Choroid plexus epithelial cell (primary cell): ENCODE results near the gene FHOD1.

ENCODE experiments used
- DNase-seq: peaks from one replicate; pipeline ENCODE4 v3.0.0-alpha.2; 2010; ENCODE audit warnings: low read depth
- H3K4me3 ChIP-seq: 2 replicates; pipeline ENCODE4 v1.5.1; 2011; ENCODE audit warnings: low read depth, mild to moderate bottlenecking, control low read depth, low read length, moderate library complexity
- TF ChIP-seq, protein P1 (sequence below): conservative IDR thresholded peaks from 2 replicates; pipeline ENCODE4 v1.5.1; 2011; ENCODE audit warnings: low read depth, mild to moderate bottlenecking, control low read depth, inconsistent platforms, low read length, moderate library complexity

The FHOD1 gene

DNA sequence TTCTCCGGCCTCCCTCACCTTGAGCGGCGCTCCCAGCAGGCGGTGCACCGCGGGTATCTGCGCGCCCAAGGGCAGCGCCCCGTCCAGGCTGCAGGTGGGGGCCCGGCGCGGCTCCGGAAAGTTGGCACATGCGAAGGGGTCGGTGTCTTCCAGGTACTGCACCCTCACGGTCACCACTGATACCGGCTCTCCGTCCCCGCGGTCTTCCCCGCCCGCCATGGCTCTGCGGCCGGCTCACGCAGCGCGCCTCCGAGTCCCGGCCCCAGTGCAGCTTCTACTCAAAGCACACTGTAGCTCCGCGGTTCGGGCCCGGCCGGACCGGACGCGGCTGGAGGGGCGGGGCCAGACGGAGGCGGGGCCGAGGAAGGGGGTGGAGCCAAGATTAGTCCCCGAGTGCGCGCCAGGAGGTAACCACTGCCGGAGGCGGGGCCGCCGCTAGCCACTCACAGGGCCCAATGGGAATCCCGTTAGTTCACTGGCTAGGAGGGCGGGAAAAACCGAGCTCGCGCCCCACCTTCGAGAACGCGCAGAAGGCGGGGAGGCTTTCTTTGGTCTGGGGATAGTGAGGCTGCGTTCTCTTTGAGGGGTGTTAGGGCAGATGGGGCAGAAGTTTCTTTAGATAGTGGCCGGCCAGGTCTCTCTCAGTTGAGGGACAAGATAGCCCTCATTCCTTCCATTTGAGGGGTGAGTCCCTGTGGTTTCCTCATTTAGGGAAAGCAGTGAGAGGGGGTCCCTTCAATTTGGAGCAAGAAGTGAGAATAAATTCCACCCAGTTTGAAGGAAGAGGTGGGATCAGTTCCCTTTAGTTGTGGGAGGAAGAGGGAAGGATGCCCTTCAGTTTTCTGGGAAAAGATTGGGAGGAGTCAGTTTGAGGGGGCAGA is at the start of gene FHOD1:
TSS of gene FHOD1 (minus strand) at position 290 of the 881 bp plus-strand sequence. CDS start at position 219, 71 bp downstream.
- TF ChIP-seq, protein P1, sequence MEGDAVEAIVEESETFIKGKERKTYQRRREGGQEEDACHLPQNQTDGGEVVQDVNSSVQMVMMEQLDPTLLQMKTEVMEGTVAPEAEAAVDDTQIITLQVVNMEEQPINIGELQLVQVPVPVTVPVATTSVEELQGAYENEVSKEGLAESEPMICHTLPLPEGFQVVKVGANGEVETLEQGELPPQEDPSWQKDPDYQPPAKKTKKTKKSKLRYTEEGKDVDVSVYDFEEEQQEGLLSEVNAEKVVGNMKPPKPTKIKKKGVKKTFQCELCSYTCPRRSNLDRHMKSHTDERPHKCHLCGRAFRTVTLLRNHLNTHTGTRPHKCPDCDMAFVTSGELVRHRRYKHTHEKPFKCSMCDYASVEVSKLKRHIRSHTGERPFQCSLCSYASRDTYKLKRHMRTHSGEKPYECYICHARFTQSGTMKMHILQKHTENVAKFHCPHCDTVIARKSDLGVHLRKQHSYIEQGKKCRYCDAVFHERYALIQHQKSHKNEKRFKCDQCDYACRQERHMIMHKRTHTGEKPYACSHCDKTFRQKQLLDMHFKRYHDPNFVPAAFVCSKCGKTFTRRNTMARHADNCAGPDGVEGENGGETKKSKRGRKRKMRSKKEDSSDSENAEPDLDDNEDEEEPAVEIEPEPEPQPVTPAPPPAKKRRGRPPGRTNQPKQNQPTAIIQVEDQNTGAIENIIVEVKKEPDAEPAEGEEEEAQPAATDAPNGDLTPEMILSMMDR: no peak
- DNase-seq: peak; percentile 97
- H3K4me3 ChIP-seq: peak within 1 kb of the TSS; percentile 72

DNA sequence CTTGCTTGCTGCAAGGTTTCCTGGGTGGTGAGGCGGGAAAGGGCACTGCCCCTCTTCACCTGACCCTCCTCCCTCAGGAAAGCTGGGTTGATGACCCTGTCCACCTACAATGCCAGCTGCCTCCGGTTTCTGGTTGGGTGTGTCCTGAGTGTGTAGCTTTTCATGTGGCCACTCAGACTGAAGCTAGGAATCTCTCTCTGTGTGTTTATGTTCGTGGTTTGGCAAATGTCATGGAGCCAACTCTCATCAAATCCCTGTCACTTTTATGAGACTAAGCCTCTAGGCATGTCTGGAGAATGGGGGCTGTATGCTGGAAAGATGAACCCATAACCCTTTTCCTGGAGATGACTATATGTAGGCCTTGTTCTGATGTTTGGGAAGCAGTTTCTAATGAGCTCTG is 49.1 kb upstream of the FHOD1 start:
- no peak overlapping the region for H3K4me3 ChIP-seq
- TF ChIP-seq, protein P1: no peak
- DNase-seq: peak; percentile 45

DNA sequence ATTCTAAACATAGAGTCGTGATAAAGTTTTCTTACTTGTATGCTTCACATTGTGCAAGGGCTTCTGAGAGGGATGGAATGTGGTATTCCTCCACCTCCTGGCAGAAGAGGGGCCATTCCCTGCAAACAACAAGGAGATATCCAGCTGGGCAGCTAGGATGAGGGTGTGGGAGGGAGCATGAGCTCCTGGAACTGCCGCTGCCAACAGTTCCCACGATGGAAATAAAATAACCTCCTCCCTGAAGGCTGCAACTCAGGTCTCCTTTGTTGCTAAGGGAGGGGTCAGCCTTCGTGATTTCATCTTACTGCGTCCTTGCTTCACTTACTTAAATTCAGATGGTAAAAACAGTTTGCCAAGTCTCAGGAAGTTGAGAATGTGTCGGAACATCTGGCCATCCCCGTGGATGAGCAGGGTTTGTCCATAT is 47.7 kb upstream of the FHOD1 start:
- TF ChIP-seq, protein P1: peak; percentile 41
- peak; percentile 58 for DNase-seq
- H3K4me3 ChIP-seq: no peak overlapping the region

DNA sequence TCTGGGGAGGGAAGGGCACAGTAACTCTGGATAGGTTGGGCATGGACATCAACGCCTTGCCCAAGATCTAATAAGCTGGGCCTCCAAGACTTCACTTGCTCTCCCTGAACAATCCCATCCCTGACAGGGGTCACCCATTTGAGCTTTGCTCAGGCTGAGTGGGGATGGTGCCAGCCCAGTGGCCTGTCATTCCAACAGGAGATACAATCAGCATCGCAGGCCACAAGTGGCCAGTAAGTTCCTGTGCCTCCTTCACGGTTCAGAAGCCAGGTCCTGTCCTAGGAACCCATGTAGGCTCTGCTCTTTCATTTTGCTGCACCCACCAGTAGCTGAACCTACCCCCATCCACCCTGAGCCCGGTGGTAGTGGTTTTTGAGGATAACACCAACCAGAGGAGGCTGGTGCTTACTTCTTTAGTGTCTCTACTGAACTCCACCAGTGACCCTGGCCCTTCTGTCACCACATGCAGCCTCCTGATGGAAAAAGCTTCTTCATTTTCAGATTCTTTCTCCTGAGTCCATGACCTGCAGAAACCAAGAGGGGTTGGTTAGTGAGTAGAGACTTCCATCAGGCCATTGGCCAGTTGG is 47.0 kb upstream of the FHOD1 start:
- DNase-seq: no peak
- no peak overlapping the region for H3K4me3 ChIP-seq
- TF ChIP-seq, protein P1: no peak

DNA sequence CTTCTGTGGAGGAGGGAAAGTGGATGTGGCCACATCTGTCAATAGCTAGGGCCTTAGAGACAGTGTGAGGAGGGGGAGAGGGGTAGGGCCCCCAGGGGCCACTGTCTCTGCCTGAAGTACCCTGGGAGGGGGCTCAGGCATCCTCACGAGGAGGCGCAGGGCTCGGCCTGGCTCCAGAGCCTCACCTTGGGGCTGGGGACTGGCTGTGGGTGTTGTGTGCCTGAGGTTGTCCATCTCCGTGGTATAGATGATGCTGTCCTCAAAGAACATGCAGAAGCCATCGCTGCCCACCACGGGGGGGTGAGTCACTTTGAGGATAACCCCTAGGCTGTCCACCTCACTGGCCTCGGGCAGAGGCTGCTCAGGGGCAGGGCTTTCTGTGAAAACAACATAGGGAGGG is 44.2 kb upstream of the FHOD1 start:
- DNase-seq: no peak
- H3K4me3 ChIP-seq: no peak overlapping the region
- TF ChIP-seq, protein P1: no peak

DNA sequence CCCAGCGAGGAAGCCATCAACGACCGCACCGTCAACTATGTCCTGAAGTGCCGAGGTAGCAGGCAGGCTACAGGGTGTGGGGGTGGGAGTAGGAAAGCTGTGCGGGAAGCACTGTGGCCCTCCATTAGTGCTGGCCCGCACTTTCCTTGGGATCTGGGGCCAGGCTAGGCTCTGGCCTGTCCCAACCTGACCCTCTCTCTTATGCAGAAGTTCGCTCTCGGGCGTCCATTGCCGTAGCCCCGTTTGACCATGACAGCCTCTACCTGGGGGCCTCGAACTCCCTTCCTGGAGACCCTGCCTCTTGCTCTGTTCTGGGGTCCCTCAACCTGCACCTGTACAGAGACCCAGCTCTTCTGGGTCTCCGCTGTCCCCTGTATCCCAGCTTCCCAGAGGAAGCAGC is 40.7 kb upstream of the FHOD1 start:
- TF ChIP-seq, protein P1: no peak
- H3K4me3 ChIP-seq: no peak overlapping the region
- DNase-seq: no peak
